IMR-90 (cell line): ENCODE data around the gene PRF1. TPM values are rescaled to one million over a fixed set of nuclear protein-coding genes. Genes with fewer than 3 reads are reported as not detected.

Experiments
- ATAC-seq: fragments of 200-7000 bp; cut with Tn5 transposase; 2 replicates; pipeline ENCODE4 v1.9.1; 2020; ENCODE audit warnings: low read depth, mild to moderate bottlenecking, moderate library complexity
- BruUV-seq: library from RNA; stranded (reverse); fragments of 400-500 nt; replicated peaks from 2 replicates; lab custom pipeline; 2021; lab: Mats Ljungman, UMichigan
- CTCF ChIA-PET: fragments of 300-600 bp; formaldehyde crosslinking; extraction: SDS; loops from one replicate; lab custom pipeline; 2021; ENCODE audit warnings: antibody characterized with exemption; lab: Yijun Ruan, JAX
- POLR2A ChIA-PET: fragments of 300-600 bp; sonication (Branson Sonifier 250); formaldehyde crosslinking; loops from one replicate; lab custom pipeline; 2022; ENCODE audit warnings: antibody characterized with exemption; ENCODE audit not compliant: unreplicated experiment; lab: Charles Lee
- DNase-seq: peaks from one replicate; pipeline ENCODE4 v3.0.0; 2013
- H2AFZ ChIP-seq: replicated peaks from 2 replicates; pipeline ENCODE3; 2013; ENCODE audit warnings: low read length, mild to moderate bottlenecking; ENCODE audit not compliant: poor library complexity
- H2AK5ac ChIP-seq: 2 replicates; pipeline ENCODE4 v1.6.1; 2013; ENCODE audit warnings: low read depth, low read length, inconsistent platforms
- H2AK9ac ChIP-seq: replicated peaks from 2 replicates; pipeline ENCODE3; 2013; ENCODE audit warnings: mild to moderate bottlenecking, low read depth, low read length, moderate library complexity; ENCODE audit not compliant: poor library complexity
- H2BK120ac ChIP-seq: 2 replicates; pipeline ENCODE4 v1.6.1; 2013; ENCODE audit warnings: low read depth, low read length, inconsistent platforms
- H2BK15ac ChIP-seq: 3 replicates; pipeline ENCODE4 v1.6.1; 2013; ENCODE audit warnings: low read depth, low read length, inconsistent platforms
- H2BK20ac ChIP-seq: 2 replicates; pipeline ENCODE4 v1.6.1; 2013; ENCODE audit warnings: low read depth, mild to moderate bottlenecking, inconsistent platforms, low read length, moderate library complexity
- H2BK5ac ChIP-seq: 2 replicates; pipeline ENCODE4 v1.6.1; 2013; ENCODE audit warnings: mild to moderate bottlenecking, low read depth, low read length, inconsistent platforms; ENCODE audit not compliant: poor library complexity, severe bottlenecking
- H3K14ac ChIP-seq: replicated peaks from 2 replicates; pipeline ENCODE4 v1.6.1; 2013; ENCODE audit warnings: low read depth, low read length, inconsistent platforms
- H3K18ac ChIP-seq: 2 replicates; pipeline ENCODE4 v1.6.1; 2013; ENCODE audit warnings: low read depth, low read length, control low read depth
- H3K23ac ChIP-seq: 2 replicates; pipeline ENCODE4 v1.6.1; 2013; ENCODE audit warnings: low read depth, low read length, inconsistent platforms
- H3K27ac ChIP-seq: 2 replicates; pipeline ENCODE4 v1.5.1; 2013; ENCODE audit warnings: mild to moderate bottlenecking, control low read depth, low read length; ENCODE audit not compliant: insufficient read depth
- H3K27me3 ChIP-seq: 2 replicates; pipeline ENCODE4 v1.6.1; 2013; ENCODE audit warnings: low read length; ENCODE audit not compliant: control insufficient read depth, insufficient read depth
- H3K36me3 ChIP-seq: 2 replicates; pipeline ENCODE4 v1.6.1; 2013; ENCODE audit warnings: low read length, mixed read lengths; ENCODE audit not compliant: control insufficient read depth, insufficient read depth
- H3K4ac ChIP-seq: 2 replicates; pipeline ENCODE4 v1.6.1; 2013; ENCODE audit warnings: low read depth, low read length, inconsistent platforms
- H3K4me1 ChIP-seq: 2 replicates; pipeline ENCODE4 v1.6.1; 2013; ENCODE audit warnings: low read length, mixed read lengths; ENCODE audit not compliant: control insufficient read depth, insufficient read depth
- H3K4me2 ChIP-seq: 2 replicates; pipeline ENCODE4 v1.6.1; 2013; ENCODE audit warnings: low read depth, mild to moderate bottlenecking, control low read depth, low read length, moderate library complexity
- H3K4me3 ChIP-seq: 2 replicates; pipeline ENCODE4 v1.5.1; 2013; ENCODE audit warnings: low read depth, mild to moderate bottlenecking, control low read depth, low read length, moderate library complexity; ENCODE audit not compliant: insufficient read depth
- H3K56ac ChIP-seq: 2 replicates; pipeline ENCODE4 v1.6.1; 2013; ENCODE audit warnings: low read length, inconsistent platforms; ENCODE audit not compliant: insufficient read depth; ENCODE audit errors: extremely low read depth
- H3K79me1 ChIP-seq, 2 experiments: 2 replicates each; pipeline ENCODE4 v1.6.1; 2013; ENCODE audit warnings: low read length in 2 of 2, inconsistent platforms in 1 of 2, low read depth in 1 of 2
- H3K9ac ChIP-seq: 2 replicates; pipeline ENCODE4 v1.6.1; 2013; ENCODE audit warnings: low read depth, low read length, control low read depth
- H3K9me1 ChIP-seq: 2 replicates; pipeline ENCODE4 v1.6.1; 2013; ENCODE audit warnings: low read length, inconsistent platforms; ENCODE audit not compliant: insufficient read depth
- H3K9me3 ChIP-seq: 2 replicates; pipeline ENCODE4 v1.6.1; 2013; ENCODE audit warnings: low read length; ENCODE audit not compliant: control insufficient read depth, insufficient read depth
- H4K20me1 ChIP-seq: 2 replicates; pipeline ENCODE4 v1.6.1; 2013; ENCODE audit warnings: low read length, inconsistent platforms; ENCODE audit not compliant: insufficient read depth
- H4K5ac ChIP-seq: 2 replicates; pipeline ENCODE4 v1.6.1; 2013; ENCODE audit warnings: mild to moderate bottlenecking, low read depth, low read length, control low read depth
- H4K8ac ChIP-seq, 2 experiments: 2 replicates each; pipeline ENCODE4 v1.6.1; 2013; ENCODE audit warnings: low read depth in 2 of 2, low read length in 2 of 2, control low read depth in 1 of 2, inconsistent platforms in 1 of 2
- H4K91ac ChIP-seq: 2 replicates; pipeline ENCODE4 v1.6.1; 2013; ENCODE audit warnings: low read depth, low read length, inconsistent platforms; ENCODE audit not compliant: insufficient read depth
- BHLHE40 ChIP-seq: fragments of 150-350 bp; IDR thresholded peaks from 2 replicates; pipeline ENCODE4 v1.6.1; 2016; ENCODE audit warnings: mild to moderate bottlenecking, low read depth, low read length
- CEBPB ChIP-seq: IDR thresholded peaks from 2 replicates; pipeline ENCODE4 v1.6.1; 2012; ENCODE audit warnings: low read depth, low read length, improper control_type of control experiment
- CHD1 ChIP-seq: IDR thresholded peaks from 2 replicates; pipeline ENCODE4 v1.6.1; 2012; ENCODE audit warnings: low read depth, low read length, improper control_type of control experiment
- CTCF ChIP-seq: conservative IDR thresholded peaks from 2 replicates; pipeline ENCODE4 v1.5.1; 2012; ENCODE audit warnings: mild to moderate bottlenecking, low read depth, low read length, improper control_type of control experiment
- ELK1 ChIP-seq: fragments of 150-350 bp; IDR thresholded peaks from 2 replicates; pipeline ENCODE4 v1.6.1; 2016; ENCODE audit warnings: low read depth, mild to moderate bottlenecking, low read length, moderate library complexity, borderline replicate concordance
- FOS ChIP-seq: fragments of 150-350 bp; IDR thresholded peaks from 2 replicates; pipeline ENCODE4 v1.6.1; 2016; ENCODE audit warnings: low read depth, low read length
- MAFK ChIP-seq: IDR thresholded peaks from 2 replicates; pipeline ENCODE4 v1.6.1; 2012; ENCODE audit warnings: low read depth, low read length, improper control_type of control experiment
- MAZ ChIP-seq: IDR thresholded peaks from 2 replicates; pipeline ENCODE4 v1.6.1; 2012; ENCODE audit warnings: low read depth, mild to moderate bottlenecking, low read length, improper control_type of control experiment, moderate library complexity, borderline replicate concordance
- MXI1 ChIP-seq: IDR thresholded peaks from 2 replicates; pipeline ENCODE4 v1.6.1; 2012; ENCODE audit warnings: low read depth, mild to moderate bottlenecking, low read length, moderate library complexity, borderline replicate concordance
- NFE2L2 ChIP-seq: fragments of 150-350 bp; IDR thresholded peaks from 2 replicates; pipeline ENCODE4 v1.6.1; 2016; ENCODE audit warnings: low read depth, mild to moderate bottlenecking, low read length
- POLR2A ChIP-seq: IDR thresholded peaks from 2 replicates; pipeline ENCODE4 v1.6.1; 2012; ENCODE audit warnings: mild to moderate bottlenecking, low read depth, low read length
- RAD21 ChIP-seq: IDR thresholded peaks from 2 replicates; pipeline ENCODE4 v1.6.1; 2012; ENCODE audit warnings: low read length, improper control_type of control experiment
- RCOR1 ChIP-seq: IDR thresholded peaks from 2 replicates; pipeline ENCODE4 v1.6.1; 2012; ENCODE audit warnings: mild to moderate bottlenecking, low read length, improper control_type of control experiment; ENCODE audit not compliant: insufficient replicate concordance
- RFX5 ChIP-seq: IDR thresholded peaks from 2 replicates; pipeline ENCODE4 v1.8.0; 2012; ENCODE audit warnings: low read depth, mild to moderate bottlenecking, low read length, moderate library complexity
- SMC3 ChIP-seq: fragments of 150-350 bp; IDR thresholded peaks from 2 replicates; pipeline ENCODE4 v1.6.1; 2016; ENCODE audit warnings: low read depth, mild to moderate bottlenecking, antibody characterized with exemption, low read length, moderate library complexity
- USF2 ChIP-seq: fragments of 150-350 bp; IDR thresholded peaks from 2 replicates; pipeline ENCODE4 v1.6.1; 2017; ENCODE audit warnings: mild to moderate bottlenecking, antibody characterized with exemption, low read length, low read depth
- WGBS, 2 experiments: methylation state at CpG; one replicate each; pipeline versions ENCODE4 v1.1.5 to v1.1.7; 2013; ENCODE audit warnings: missing lambda C conversion rate in 2 of 2; ENCODE audit not compliant: insufficient read length in 1 of 2; ENCODE audit errors: extremely low coverage in 2 of 2; 5-methylcytosine and 5-hydroxymethylcytosine counted together
- dilution Hi-C: fragments of 300-500 bp; cut with HindIII; formaldehyde crosslinking; loops from one replicate; pipeline ENCODE4 v1.14.3; 2018; ENCODE audit warnings: low sequenced_read_pairs; ENCODE audit not compliant: unreplicated experiment
- in situ Hi-C: fragments of 300-500 bp; cut with MboI; formaldehyde crosslinking; loops from 3 replicates; pipeline ENCODE4 v1.14.3; 2019; ENCODE audit warnings: low sequenced_read_pairs, inconsistent platforms, mixed read lengths
- intact Hi-C: fragments of 100-400 bp; cut with micrococcal nuclease; formaldehyde crosslinking; loops from 2 replicates; pipeline ENCODE4 v1.10.0; 2022
- polyA plus RNA-seq, 3 experiments: library from polyadenylated mRNA; depleted of rRNA; stranded (reverse); fragments of >200 nt; gene quantifications; 2 replicates each; pipeline ENCODE4 v1.2.3, GENCODE V29; 2012; ENCODE audit warnings: low replicate concordance in 1 of 3
- total RNA-seq: library from RNA; depleted of rRNA; stranded (reverse); fragments of >200 nt; gene quantifications from 2 replicates; pipeline ENCODE4 v1.2.3, GENCODE V29; 2012

The PRF1 gene
- total and polyA plus RNA-seq, 2 of the 4 experiments (the other 2 are of a cell fraction), result not detected

GRCh38 chr10:70618663-70619062 is 16.1 kb upstream of the PRF1 start:
- Histone ChIP-seq H3K4ac (no peak overlapping the region), H2AK5ac (no peak overlapping the region), H3K4me3 (no peak overlapping the region), H3K4me1 (no peaks in the 10 kb centered on the region; the same call in 1 of the 2 replicates), H2AFZ (no peak overlapping the region), H4K91ac (no peak overlapping the region), H3K56ac (no peak overlapping the region), H3K14ac (no peak overlapping the region), H4K20me1 (no peaks in the 10 kb centered on the region), H3K36me3 (no peaks in the 10 kb centered on the region), H3K9me3 (peaks cover 8% of the 10 kb centered on the region), H3K27ac (no peak overlapping the region), H3K18ac (no peak overlapping the region), H3K4me2 (no peak overlapping the region), H2AK9ac (no peak overlapping the region), H3K23ac (no peak overlapping the region), H3K27me3 (peaks cover 7% of the 10 kb centered on the region), H2BK120ac (no peak overlapping the region), H2BK20ac (no peak overlapping the region), H3K79me1 (no peaks in the 10 kb centered on the region), H4K5ac (no peak overlapping the region), H3K9me1 (no peaks in the 10 kb centered on the region), H2BK5ac (no peak overlapping the region), H4K8ac (no peak overlapping the region), H2BK15ac (no peak overlapping the region), H3K9ac (no peak overlapping the region)
- WGBS, 2 experiments, result 94% methylated on average over 2 of the region's 5 CpGs; no CpG with 5 or more reads in 1 of the 2 experiments
- ATAC-seq, result no peak
- ChIA-PET CTCF (no interaction called here), POLR2A (no interaction called here)
- dilution Hi-C loops (no loop called here), in situ Hi-C loops (no loop called here), intact Hi-C loops (loop anchor here (1.0 to 2.0 kb wide), 2 partner anchors 68 to 141 kb away; no protein-coding TSS in a partner anchor)
- DNase-seq, result no peak
- TF ChIP-seq RCOR1 (no peak), USF2 (no peak), MAZ (no peak), SMC3 (no peak), CEBPB (no peak), BHLHE40 (no peak), NFE2L2 (no peak), POLR2A (no peak), FOS (no peak), RAD21 (no peak), CTCF (no peak), MAFK (no peak), RFX5 (no peak), MXI1 (no peak), CHD1 (no peak), ELK1 (no peak)
- BruUV-seq, result no TSS peak
